ENCODE measurements around the gene GOLT1B. TPM values are rescaled to one million over a fixed set of nuclear protein-coding genes. Genes with fewer than 3 reads are reported as not detected.

The GOLT1B gene, protein sequence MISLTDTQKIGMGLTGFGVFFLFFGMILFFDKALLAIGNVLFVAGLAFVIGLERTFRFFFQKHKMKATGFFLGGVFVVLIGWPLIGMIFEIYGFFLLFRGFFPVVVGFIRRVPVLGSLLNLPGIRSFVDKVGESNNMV
- 19.4 TPM for total RNA-seq

DNA sequence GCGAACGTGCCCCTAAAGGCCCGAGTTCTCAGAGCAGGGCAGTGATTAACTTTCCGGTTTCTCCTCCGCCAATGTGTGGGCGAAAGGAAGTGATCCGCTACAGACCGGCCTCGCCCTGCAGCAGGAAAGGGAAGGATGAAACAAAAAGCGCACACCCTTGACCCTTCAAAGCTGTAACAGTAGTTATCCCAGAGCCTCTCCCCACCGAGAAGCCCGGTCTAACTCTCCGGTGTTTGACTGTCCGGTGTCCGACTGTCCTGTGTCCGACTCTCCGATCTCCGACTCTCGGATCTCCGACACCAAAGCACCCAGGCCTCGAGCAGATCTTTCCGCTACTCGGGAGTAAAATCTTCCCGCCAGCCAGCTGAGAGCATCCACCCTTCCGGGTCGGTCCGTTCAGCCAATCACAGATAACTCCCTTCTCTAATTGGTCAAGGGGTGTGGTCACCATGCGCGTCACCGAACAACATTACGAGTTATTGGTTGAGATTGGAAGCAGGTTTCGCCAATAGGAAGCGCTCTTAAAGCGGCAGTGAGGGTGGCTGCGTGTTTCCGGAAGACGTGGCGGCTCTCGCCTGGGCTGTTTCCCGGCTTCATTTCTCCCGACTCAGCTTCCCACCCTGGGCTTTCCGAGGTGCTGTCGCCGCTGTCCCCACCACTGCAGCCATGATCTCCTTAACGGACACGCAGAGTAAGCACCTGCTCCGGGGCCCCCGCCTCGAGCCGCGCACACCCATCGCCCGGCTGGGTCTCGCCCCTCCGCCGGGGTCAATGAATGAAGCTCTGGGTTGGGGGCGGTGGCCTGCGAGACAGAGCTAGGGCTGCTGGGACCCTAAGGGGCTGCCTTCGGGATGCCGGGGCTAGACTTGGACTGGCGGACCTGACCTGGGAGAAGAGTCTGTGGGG is at the start of gene GOLT1B, which contains the start of gene RECQL:
GOLT1B (plus strand) TSS at position 532 of the 906 bp plus-strand sequence; CDS start at position 667, 135 bp downstream.
RECQL (minus strand) TSS at position 378 of the 906 bp plus-strand sequence. CDS start 2,065 bp downstream, outside the sequence.

DNA sequence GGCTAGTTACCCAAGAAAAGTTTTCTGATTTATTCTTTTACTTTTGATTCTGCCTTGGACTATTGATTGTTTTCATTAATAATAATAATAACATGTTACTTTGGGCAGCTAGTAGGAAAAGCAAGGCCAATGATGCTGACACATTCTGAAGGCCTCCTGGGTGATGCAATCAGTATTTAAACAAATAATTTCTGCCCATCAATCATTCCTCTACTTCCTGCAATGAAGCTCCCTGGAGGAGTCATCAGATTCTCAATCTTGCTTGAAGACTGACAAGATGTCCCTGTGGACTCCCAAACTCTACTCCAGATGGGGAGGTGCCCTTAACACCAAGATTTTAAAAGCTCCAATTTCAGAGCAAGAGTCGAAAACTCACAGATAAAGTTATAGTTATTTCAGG is 24.5 kb downstream of the GOLT1B start, which contains the start of gene SPX:
SPX (plus strand) TSS at position 244 of the 400 bp plus-strand sequence. CDS start 177 bp downstream, outside the sequence.

Other genes with a start within 250 kb of the GOLT1B start
- gene SLCO1A2, start 166.9 kb upstream of the GOLT1B start, total RNA-seq: not detected
- gene IAPP, start 128.9 kb upstream of the GOLT1B start, total RNA-seq: not detected
- gene PYROXD1, start 64.1 kb upstream of the GOLT1B start, total RNA-seq: 14.2 TPM
- gene RECQL, start 154 bp upstream of the GOLT1B start, total RNA-seq: 25.8 TPM
- gene SPX, start 24.5 kb downstream of the GOLT1B start, total RNA-seq: 13.3 TPM
- not detected for gene GYS2, start 103.1 kb downstream of the GOLT1B start, total RNA-seq
- gene LDHB, start 156.1 kb downstream of the GOLT1B start, total RNA-seq: 593 TPM